ENCODE results near the gene GBA2.

- no peak for TF ChIP-seq REST (IDR thresholded peaks at IDR 0.05; ENCODE audit: insufficient read depth in 1 of 2, low read depth in 2 of 2, low read length in 2 of 2)
- no peak for TF ChIP-seq TAF1 (IDR thresholded peaks at IDR 0.05; ENCODE audit: borderline replicate concordance, insufficient read depth, low read length)
These were observed 22.1 kb downstream of the GBA2 start for GRCh38 chr9:35726931-35727330.

Data from PFSK-1 (cell line).